NK-92 (cell line): Measurements from ENCODE around the gene SNX10.

ENCODE experiments used
- DNase-seq: peaks from one replicate; lab custom pipeline; 2025; ENCODE audit not compliant: unreplicated experiment; lab: John Stamatoyannopoulos, UW

The SNX10 gene

GRCh38 chr7:26398756-26399509 is 107.3 kb downstream of the SNX10 start:
- no peak for DNase-seq

GRCh38 chr7:26399736-26400135 is 108.1 kb downstream of the SNX10 start:
- no peak for DNase-seq

- DNase-seq = no peak
Measured at GRCh38 chr7:26403640-26404039, 112.0 kb downstream of the SNX10 start.

- DNase-seq = no peak
Measured at GRCh38 chr7:26404189-26404996, 112.7 kb downstream of the SNX10 start.

GRCh38 chr7:26406433-26406832 is 114.8 kb downstream of the SNX10 start:
- DNase-seq = no peak

- no peak for DNase-seq
Measured at GRCh38 chr7:26409661-26410547, 118.2 kb downstream of the SNX10 start.

GRCh38 chr7:26413007-26413691 is 121.5 kb downstream of the SNX10 start:
- DNase-seq = no peak

GRCh38 chr7:26416004-26416403 is 124.3 kb downstream of the SNX10 start:
- no peak for DNase-seq

GRCh38 chr7:26417911-26418413 is 126.3 kb downstream of the SNX10 start:
- no peak for DNase-seq

GRCh38 chr7:26419198-26419597 is 127.5 kb downstream of the SNX10 start:
- no peak for DNase-seq

GRCh38 chr7:26420422-26421019 is 128.9 kb downstream of the SNX10 start:
- DNase-seq = no peak

- no peak for DNase-seq
Measured at GRCh38 chr7:26422761-26423160, 131.1 kb downstream of the SNX10 start.

GRCh38 chr7:26423436-26423835 is 131.8 kb downstream of the SNX10 start:
- DNase-seq = no peak
